ENCODE results near the gene CFI.

DNA sequence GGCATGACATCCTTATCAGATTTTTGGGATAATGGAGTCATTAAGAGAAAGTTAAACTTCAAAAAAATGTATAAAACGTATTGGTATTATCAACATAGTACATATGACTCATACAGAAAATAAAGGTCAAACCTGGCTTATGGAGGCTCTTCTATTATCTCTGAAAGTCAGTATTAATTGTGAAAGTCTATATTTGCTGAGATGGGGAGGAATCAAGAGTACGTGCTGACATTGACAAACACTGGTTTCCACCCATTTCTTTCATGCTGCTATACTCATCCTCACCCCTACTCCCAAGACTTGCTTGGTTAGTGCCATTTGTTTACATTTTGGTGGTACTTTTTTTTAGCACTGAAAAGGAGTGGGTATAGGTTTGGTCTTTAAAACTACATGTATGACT is 41.1 kb downstream of the CFI start:
- no peak for TF ChIP-seq EZH2 (IDR thresholded peaks at IDR 0.05; ENCODE audit: borderline replicate concordance, low read depth, low read length, severe bottlenecking)
- TF ChIP-seq, protein P1, sequence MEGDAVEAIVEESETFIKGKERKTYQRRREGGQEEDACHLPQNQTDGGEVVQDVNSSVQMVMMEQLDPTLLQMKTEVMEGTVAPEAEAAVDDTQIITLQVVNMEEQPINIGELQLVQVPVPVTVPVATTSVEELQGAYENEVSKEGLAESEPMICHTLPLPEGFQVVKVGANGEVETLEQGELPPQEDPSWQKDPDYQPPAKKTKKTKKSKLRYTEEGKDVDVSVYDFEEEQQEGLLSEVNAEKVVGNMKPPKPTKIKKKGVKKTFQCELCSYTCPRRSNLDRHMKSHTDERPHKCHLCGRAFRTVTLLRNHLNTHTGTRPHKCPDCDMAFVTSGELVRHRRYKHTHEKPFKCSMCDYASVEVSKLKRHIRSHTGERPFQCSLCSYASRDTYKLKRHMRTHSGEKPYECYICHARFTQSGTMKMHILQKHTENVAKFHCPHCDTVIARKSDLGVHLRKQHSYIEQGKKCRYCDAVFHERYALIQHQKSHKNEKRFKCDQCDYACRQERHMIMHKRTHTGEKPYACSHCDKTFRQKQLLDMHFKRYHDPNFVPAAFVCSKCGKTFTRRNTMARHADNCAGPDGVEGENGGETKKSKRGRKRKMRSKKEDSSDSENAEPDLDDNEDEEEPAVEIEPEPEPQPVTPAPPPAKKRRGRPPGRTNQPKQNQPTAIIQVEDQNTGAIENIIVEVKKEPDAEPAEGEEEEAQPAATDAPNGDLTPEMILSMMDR (IDR thresholded peaks at IDR 0.05; ENCODE audit: borderline replicate concordance, extremely low read depth, low read length, poor library complexity, severe bottlenecking) = no peak
